Measurements from ENCODE around the gene DNASE1L1. TPM values are rescaled to one million over a fixed set of nuclear protein-coding genes. Genes with fewer than 3 reads are reported as not detected.

The DNASE1L1 gene
- total and polyA plus RNA-seq, 5 donors from 2014 or later: 12.2 to 29.7 (median 19.9) TPM

- Mint-ChIP-seq H3K36me3 (peaks cover 6% of the 10 kb centered on the region), H3K27me3 (no peaks in the 10 kb centered on the region), H3K4me1 (peaks cover 0 to 69% (median 5%) of the 10 kb centered on the region in 4 donors), H3K4me3 (no peak overlapping the region), H3K9me3 (peaks cover 0 to 4% (median 0%) of the 10 kb centered on the region in 7 donors), H3K27ac (peak overlapping the region in 1 of 3 donors; percentile 55)
- H3K36me3 ChIP-seq (ENCODE audit: control insufficient read depth, insufficient read depth, low read length): peaks cover 63% of the 10 kb centered on the region
- no peaks in the 10 kb centered on the region for H3K27me3 ChIP-seq (ENCODE audit: control insufficient read depth, insufficient read depth, low read length)
- no peak overlapping the region for H3K27ac ChIP-seq (ENCODE audit: insufficient read depth, low read length, poor library complexity, severe bottlenecking)
- H3K4me3 ChIP-seq (ENCODE audit: low read depth, low read length): no peak overlapping the region
- ATAC-seq (ENCODE audit: low read depth in 2 of 2): no peak
- H3K4me1 ChIP-seq (ENCODE audit: control insufficient read depth, insufficient read depth, low read length, poor library complexity, severe bottlenecking): peaks cover 98% of the 10 kb centered on the region
- no peaks in the 10 kb centered on the region for H3K9me3 ChIP-seq (ENCODE audit: control insufficient read depth in 2 of 2, low read length in 2 of 2)
- DNase-seq: no peak
Measured at GRCh38 chrX:154354516-154354915, 54.5 kb downstream of the DNASE1L1 start.

- Histone ChIP-seq H3K4me1 (ENCODE audit: control insufficient read depth, insufficient read depth, low read length, poor library complexity, severe bottlenecking) (peaks cover 98% of the 10 kb centered on the region), H3K27ac (ENCODE audit: insufficient read depth, low read length, poor library complexity, severe bottlenecking) (no peak overlapping the region), H3K9me3 (ENCODE audit: control insufficient read depth in 2 of 2, low read length in 2 of 2) (no peaks in the 10 kb centered on the region), H3K27me3 (ENCODE audit: control insufficient read depth, insufficient read depth, low read length) (no peaks in the 10 kb centered on the region), H3K36me3 (ENCODE audit: control insufficient read depth, insufficient read depth, low read length) (peaks cover 66% of the 10 kb centered on the region), H3K4me3 (ENCODE audit: low read depth, low read length) (no peak overlapping the region)
- H3K36me3 Mint-ChIP-seq: peaks cover 6% of the 10 kb centered on the region
- no peaks in the 10 kb centered on the region for H3K27me3 Mint-ChIP-seq
- no peak for DNase-seq
- H3K27ac Mint-ChIP-seq: peak overlapping the region in 2 of 3 donors; percentile 6 to 55
- H3K4me1 Mint-ChIP-seq: peaks cover 0 to 74% (median 5%) of the 10 kb centered on the region in 4 donors
- ATAC-seq (ENCODE audit: low read depth in 2 of 2): no peak
- H3K9me3 Mint-ChIP-seq: peaks cover 0 to 4% (median 0%) of the 10 kb centered on the region in 7 donors
- H3K4me3 Mint-ChIP-seq: peak overlapping the region in 2 of 4 donors; percentile 28 to 54
Measured at GRCh38 chrX:154354013-154354412, 55.0 kb downstream of the DNASE1L1 start.

GRCh38 chrX:154353172-154353843 lies 55.7 kb downstream of the DNASE1L1 start:
- Histone ChIP-seq H3K4me1 (ENCODE audit: control insufficient read depth, insufficient read depth, low read length, poor library complexity, severe bottlenecking) (peaks cover 98% of the 10 kb centered on the region), H3K27me3 (ENCODE audit: control insufficient read depth, insufficient read depth, low read length) (no peaks in the 10 kb centered on the region), H3K36me3 (ENCODE audit: control insufficient read depth, insufficient read depth, low read length) (peaks cover 62% of the 10 kb centered on the region), H3K27ac (ENCODE audit: insufficient read depth, low read length, poor library complexity, severe bottlenecking) (no peak overlapping the region), H3K9me3 (ENCODE audit: control insufficient read depth in 2 of 2, low read length in 2 of 2) (no peaks in the 10 kb centered on the region), H3K4me3 (ENCODE audit: low read depth, low read length) (no peak overlapping the region)
- DNase-seq: no peak
- Mint-ChIP-seq H3K27me3 (no peaks in the 10 kb centered on the region), H3K4me3 (peak overlapping the region in 2 of 4 donors; percentile 28 to 54), H3K27ac (peak overlapping the region in 1 of 3 donors; percentile 6), H3K9me3 (no peaks in the 10 kb centered on the region), H3K36me3 (peaks cover 1% of the 10 kb centered on the region), H3K4me1 (peaks cover 0 to 73% (median 5%) of the 10 kb centered on the region in 4 donors)
- no peak for ATAC-seq (ENCODE audit: low read depth in 2 of 2)

GRCh38 chrX:154352466-154352865 lies 56.6 kb downstream of the DNASE1L1 start:
- DNase-seq (no peak), ATAC-seq (ENCODE audit: low read depth in 2 of 2) (no peak)
- peaks cover 5% of the 10 kb centered on the region for H3K36me3 Mint-ChIP-seq
- H3K9me3 ChIP-seq (ENCODE audit: control insufficient read depth in 2 of 2, low read length in 2 of 2): no peaks in the 10 kb centered on the region
- peak overlapping the region in 1 of 3 donors; percentile 80 for H3K27ac Mint-ChIP-seq
- no peak overlapping the region for H3K4me3 ChIP-seq (ENCODE audit: low read depth, low read length)
- peak overlapping the region; percentile 68 for H3K27ac ChIP-seq (ENCODE audit: insufficient read depth, low read length, poor library complexity, severe bottlenecking)
- no peaks in the 10 kb centered on the region for H3K27me3 Mint-ChIP-seq
- peak overlapping the region in 1 of 4 donors; percentile 56 for H3K4me3 Mint-ChIP-seq
- H3K27me3 ChIP-seq (ENCODE audit: control insufficient read depth, insufficient read depth, low read length): no peaks in the 10 kb centered on the region
- H3K9me3 Mint-ChIP-seq: no peaks in the 10 kb centered on the region
- H3K4me1 ChIP-seq (ENCODE audit: control insufficient read depth, insufficient read depth, low read length, poor library complexity, severe bottlenecking): peaks cover 98% of the 10 kb centered on the region
- H3K4me1 Mint-ChIP-seq: peaks cover 0 to 75% (median 6%) of the 10 kb centered on the region in 4 donors
- H3K36me3 ChIP-seq (ENCODE audit: control insufficient read depth, insufficient read depth, low read length): peaks cover 54% of the 10 kb centered on the region

- ATAC-seq (ENCODE audit: low read depth in 2 of 2) (no peak), DNase-seq (no peak)
- H3K27me3 ChIP-seq (ENCODE audit: control insufficient read depth, insufficient read depth, low read length): no peaks in the 10 kb centered on the region
- H3K27ac ChIP-seq (ENCODE audit: insufficient read depth, low read length, poor library complexity, severe bottlenecking): peak overlapping the region; percentile 68
- H3K36me3 ChIP-seq (ENCODE audit: control insufficient read depth, insufficient read depth, low read length): peaks cover 49% of the 10 kb centered on the region
- Mint-ChIP-seq H3K27ac (peak overlapping the region; percentile 80 to 92 (median 82)), H3K36me3 (peaks cover 8% of the 10 kb centered on the region), H3K27me3 (no peaks in the 10 kb centered on the region), H3K4me1 (peaks cover 0 to 77% (median 11%) of the 10 kb centered on the region in 4 donors), H3K9me3 (peaks cover 0 to 1% (median 0%) of the 10 kb centered on the region in 7 donors), H3K4me3 (peak overlapping the region; percentile 54 to 89 (median 66))
- peaks cover 98% of the 10 kb centered on the region for H3K4me1 ChIP-seq (ENCODE audit: control insufficient read depth, insufficient read depth, low read length, poor library complexity, severe bottlenecking)
- no peak overlapping the region for H3K4me3 ChIP-seq (ENCODE audit: low read depth, low read length)
- no peaks in the 10 kb centered on the region for H3K9me3 ChIP-seq (ENCODE audit: control insufficient read depth in 2 of 2, low read length in 2 of 2)
Measured at GRCh38 chrX:154352012-154352401, 57.0 kb downstream of the DNASE1L1 start.

Other genes with a start within 250 kb of the DNASE1L1 start
- not detected for gene OPN1MW, start 226.7 kb downstream of the DNASE1L1 start, total RNA-seq
- not detected for gene OPN1MW, start 226.7 kb downstream of the DNASE1L1 start, polyA plus RNA-seq
- gene OPN1MW2, start 189.5 kb downstream of the DNASE1L1 start, total RNA-seq: not detected
- not detected for gene OPN1MW2, start 189.5 kb downstream of the DNASE1L1 start, polyA plus RNA-seq
- gene OPN1MW3, start 151.7 kb downstream of the DNASE1L1 start, total RNA-seq: not detected
- gene OPN1MW3, start 151.7 kb downstream of the DNASE1L1 start, polyA plus RNA-seq: not detected
- not detected for gene TEX28, start 114.1 kb downstream of the DNASE1L1 start, total RNA-seq
- not detected for gene TEX28, start 114.1 kb downstream of the DNASE1L1 start, polyA plus RNA-seq
- 8.1 TPM for gene TKTL1, start 113.5 kb downstream of the DNASE1L1 start, total RNA-seq
- 10 to 100 TPM; 21.0 to 34.3 (median 25.4) TPM for gene TKTL1, start 113.5 kb downstream of the DNASE1L1 start, polyA plus RNA-seq
- 1,918 TPM for gene FLNA, start 34.6 kb downstream of the DNASE1L1 start, total RNA-seq
- 100 to 1,000 TPM; 219 to 283 (median 250) TPM for gene FLNA, start 34.6 kb downstream of the DNASE1L1 start, polyA plus RNA-seq
- gene EMD, start 30.0 kb downstream of the DNASE1L1 start, total RNA-seq: 133 TPM
- 10 to 100 TPM; 31.8 to 44.0 (median 34.6) TPM for gene EMD, start 30.0 kb downstream of the DNASE1L1 start, polyA plus RNA-seq
- gene RPL10, start 10.9 kb downstream of the DNASE1L1 start, total RNA-seq: 4,192 TPM
- 1,000 to 10,000 TPM; 3,877 to 6,073 (median 4,905) TPM for gene RPL10, start 10.9 kb downstream of the DNASE1L1 start, polyA plus RNA-seq
- gene TAFAZZIN, start 2.3 kb upstream of the DNASE1L1 start, total RNA-seq: 84.2 TPM
- 10 to 100 TPM; 28.4 to 37.7 (median 34.3) TPM for gene TAFAZZIN, start 2.3 kb upstream of the DNASE1L1 start, polyA plus RNA-seq
- gene ATP6AP1, start 19.4 kb upstream of the DNASE1L1 start, total RNA-seq: 44.9 TPM
- gene ATP6AP1, start 19.4 kb upstream of the DNASE1L1 start, polyA plus RNA-seq: 100 to 1,000 TPM; 100 to 125 (median 112) TPM
- gene GDI1, start 27.9 kb upstream of the DNASE1L1 start, total RNA-seq: 169 TPM
- 10 to 100 TPM; 33.7 to 46.3 (median 41.9) TPM for gene GDI1, start 27.9 kb upstream of the DNASE1L1 start, polyA plus RNA-seq
- gene FAM50A, start 34.9 kb upstream of the DNASE1L1 start, total RNA-seq: 55.1 TPM
- gene FAM50A, start 34.9 kb upstream of the DNASE1L1 start, polyA plus RNA-seq: 10 to 100 TPM; 33.7 to 52.5 (median 38.6) TPM
- 64.6 TPM for gene PLXNA3, start 49.0 kb upstream of the DNASE1L1 start, total RNA-seq
- gene PLXNA3, start 49.0 kb upstream of the DNASE1L1 start, polyA plus RNA-seq: 1 to 10 TPM in 1 of 4 donors, under 1 TPM in 3; 0.32 to 1.8 (median 0.34) TPM
- gene LAGE3, start 70.0 kb upstream of the DNASE1L1 start, total RNA-seq: 8.9 TPM
- 10 to 100 TPM; 39.5 to 47.9 (median 43.3) TPM for gene LAGE3, start 70.0 kb upstream of the DNASE1L1 start, polyA plus RNA-seq
- gene UBL4A, start 77.4 kb upstream of the DNASE1L1 start, total RNA-seq: 12.5 TPM
- gene UBL4A, start 77.4 kb upstream of the DNASE1L1 start, polyA plus RNA-seq: 10 to 100 TPM; 51.8 to 59.5 (median 55.0) TPM
- 18.4 TPM for gene SLC10A3, start 81.4 kb upstream of the DNASE1L1 start, total RNA-seq
- 10 to 100 TPM; 32.8 to 40.2 (median 36.7) TPM for gene SLC10A3, start 81.4 kb upstream of the DNASE1L1 start, polyA plus RNA-seq
- 28.2 TPM for gene FAM3A, start 107.0 kb upstream of the DNASE1L1 start, total RNA-seq
- gene FAM3A, start 107.0 kb upstream of the DNASE1L1 start, polyA plus RNA-seq: 10 to 100 TPM; 13.4 to 21.5 (median 19.0) TPM
- 36.5 TPM for gene G6PD, start 137.6 kb upstream of the DNASE1L1 start, total RNA-seq
- gene G6PD, start 137.6 kb upstream of the DNASE1L1 start, polyA plus RNA-seq: 1 to 10 TPM; 2.3 to 5.2 (median 4.2) TPM
- 48.0 TPM for gene IKBKG, start 138.4 kb upstream of the DNASE1L1 start, total RNA-seq
- gene IKBKG, start 138.4 kb upstream of the DNASE1L1 start, polyA plus RNA-seq: 10 to 100 TPM; 27.9 to 39.6 (median 33.5) TPM
- gene CTAG1A, start 175.9 kb upstream of the DNASE1L1 start, total RNA-seq: not detected
- gene CTAG1A, start 175.9 kb upstream of the DNASE1L1 start, polyA plus RNA-seq: not detected
- not detected for gene CTAG1B, start 210.0 kb upstream of the DNASE1L1 start, total RNA-seq
- gene CTAG1B, start 210.0 kb upstream of the DNASE1L1 start, polyA plus RNA-seq: not detected
- gene CTAG2, start 244.3 kb upstream of the DNASE1L1 start, total RNA-seq: not detected
- not detected for gene CTAG2, start 244.3 kb upstream of the DNASE1L1 start, polyA plus RNA-seq